GM19468 (cell line): ENCODE results near the gene COX6B2.

ENCODE experiments used
- ATAC-seq: cut with Tn5 transposase; IDR thresholded peaks from one replicate; pipeline ENCODE4 v1.9.1; 2021; ENCODE audit warnings: mild to moderate bottlenecking, moderate library complexity, moderate number of reproducible peaks; ENCODE audit not compliant: unreplicated experiment; ENCODE audit errors: extremely low read depth

The COX6B2 gene

GRCh38 chr19:55384131-55384919, 29.8 kb upstream of the COX6B2 start, which contains the start of gene TMEM238:
TMEM238 (minus strand) TSS chr19:55384292; CDS start chr19:55384259, 33 bp downstream.
- ATAC-seq: no peak

GRCh38 chr19:55383279-55384130, 29.0 kb upstream of the COX6B2 start:
- ATAC-seq: no peak

GRCh38 chr19:55382522-55383054, 28.1 kb upstream of the COX6B2 start:
- ATAC-seq: no peak

- ATAC-seq: no peak
Observed at GRCh38 chr19:55382013-55382412, 27.5 kb upstream of the COX6B2 start.

- no peak for ATAC-seq
Observed at GRCh38 chr19:55379174-55379573, 24.7 kb upstream of the COX6B2 start.

- ATAC-seq: no peak
Observed at GRCh38 chr19:55377356-55378131, 23.0 kb upstream of the COX6B2 start.

GRCh38 chr19:55376241-55376933, 21.9 kb upstream of the COX6B2 start, which contains the start of gene TMEM190:
TMEM190 (plus strand) TSS chr19:55376826; CDS start chr19:55376854, 28 bp downstream.
- no peak for ATAC-seq

GRCh38 chr19:55373993-55374757, 19.7 kb upstream of the COX6B2 start:
- no peak for ATAC-seq

- ATAC-seq: no peak
Observed at GRCh38 chr19:55373306-55373992, 18.9 kb upstream of the COX6B2 start.

GRCh38 chr19:55372316-55373081, 18.0 kb upstream of the COX6B2 start:
- ATAC-seq: no peak

- no peak for ATAC-seq
Observed at GRCh38 chr19:55370305-55370988, 15.9 kb upstream of the COX6B2 start, which contains the start of gene IL11. IL11 (minus strand) TSS chr19:55370463; CDS start chr19:55370310, 153 bp downstream.

- ATAC-seq: no peak
Observed at GRCh38 chr19:55369653-55370304, 15.3 kb upstream of the COX6B2 start.

GRCh38 chr19:55368701-55369563, 14.4 kb upstream of the COX6B2 start:
- ATAC-seq: no peak

- no peak for ATAC-seq
Observed at GRCh38 chr19:55368106-55368505, 13.6 kb upstream of the COX6B2 start.

- ATAC-seq: no peak
Observed at GRCh38 chr19:55366790-55367189, 12.3 kb upstream of the COX6B2 start.
